ENCODE measurements around the gene SFMBT2.

- TF ChIP-seq CTCF (IDR thresholded peaks at IDR 0.05) = no peak
- TF ChIP-seq RAD21 (conservative IDR thresholded peaks at IDR 0.05 in 1 of 2, IDR thresholded peaks at IDR 0.05 in 1 of 2) = no peak
- no peak for TF ChIP-seq BHLHE40 (IDR thresholded peaks at IDR 0.05; ENCODE audit: low read depth, low read length)
- no peak for TF ChIP-seq POLR2A (IDR thresholded peaks at IDR 0.05; ENCODE audit: low read length)
- no peak for TF ChIP-seq EP300 (IDR thresholded peaks at IDR 0.05)
- TF ChIP-seq, protein P1, sequence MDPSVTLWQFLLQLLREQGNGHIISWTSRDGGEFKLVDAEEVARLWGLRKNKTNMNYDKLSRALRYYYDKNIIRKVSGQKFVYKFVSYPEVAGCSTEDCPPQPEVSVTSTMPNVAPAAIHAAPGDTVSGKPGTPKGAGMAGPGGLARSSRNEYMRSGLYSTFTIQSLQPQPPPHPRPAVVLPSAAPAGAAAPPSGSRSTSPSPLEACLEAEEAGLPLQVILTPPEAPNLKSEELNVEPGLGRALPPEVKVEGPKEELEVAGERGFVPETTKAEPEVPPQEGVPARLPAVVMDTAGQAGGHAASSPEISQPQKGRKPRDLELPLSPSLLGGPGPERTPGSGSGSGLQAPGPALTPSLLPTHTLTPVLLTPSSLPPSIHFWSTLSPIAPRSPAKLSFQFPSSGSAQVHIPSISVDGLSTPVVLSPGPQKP (IDR thresholded peaks at IDR 0.05; ENCODE audit: low read depth, low read length) = no peak
- no peak for TF ChIP-seq NPAS2 (CRISPR knock-in tag; IDR thresholded peaks at IDR 0.05; ENCODE audit: borderline replicate concordance)
Measured at GRCh38 chr10:7399533-7399932, 11.3 kb downstream of the SFMBT2 start.
